Small intestine (tissue), 7 donors: ENCODE results near the gene HLTF. TPM values are rescaled to one million over a fixed set of nuclear protein-coding genes. Genes with fewer than 3 reads are reported as not detected.

Experiments
- DNase-seq, 2 donors: peaks; one replicate each; pipeline versions ENCODE4 v3.0.0 to v3.0.0-alpha.2; 2013
- FAIRE-seq: peaks from 2 replicates; lab custom pipeline; 2012; peaks lifted over from hg19 to GRCh38; lab: Jason Lieb, UNC
- H3K27ac ChIP-seq, 3 donors: one replicate each; pipeline ENCODE4 v1.5.1; 2013; ENCODE audit warnings: low read length in 2 of 3, mild to moderate bottlenecking in 2 of 3, control low read depth in 1 of 3, inconsistent platforms in 1 of 3, low read depth in 1 of 3, moderate library complexity in 1 of 3
- H3K27me3 ChIP-seq, 3 donors: one replicate each; pipeline ENCODE4 v1.6.1; 2013; ENCODE audit warnings: low read length in 3 of 3, inconsistent platforms in 1 of 3; ENCODE audit not compliant: control insufficient read depth in 3 of 3, insufficient read depth in 3 of 3
- H3K36me3 ChIP-seq, 3 donors: one replicate each; pipeline ENCODE4 v1.6.1; 2013; ENCODE audit warnings: low read length in 3 of 3, inconsistent platforms in 1 of 3, low read depth in 1 of 3, mild to moderate bottlenecking in 1 of 3, moderate library complexity in 1 of 3; ENCODE audit not compliant: control insufficient read depth in 3 of 3, insufficient read depth in 2 of 3
- H3K4me1 ChIP-seq, 3 donors: one replicate each; pipeline ENCODE4 v1.6.1; 2013; ENCODE audit warnings: low read length in 2 of 3, inconsistent platforms in 1 of 3, low read depth in 1 of 3, mild to moderate bottlenecking in 1 of 3, moderate library complexity in 1 of 3; ENCODE audit not compliant: control insufficient read depth in 3 of 3, insufficient read depth in 2 of 3
- H3K4me3 ChIP-seq, 3 donors: one replicate each; pipeline ENCODE4 v1.5.1; 2013; ENCODE audit warnings: low read length in 3 of 3, control low read depth in 1 of 3, inconsistent platforms in 1 of 3, low read depth in 1 of 3, mild to moderate bottlenecking in 1 of 3, moderate library complexity in 1 of 3
- H3K9me3 ChIP-seq, 2 donors: one replicate each; pipeline ENCODE4 v1.6.1; 2013; ENCODE audit warnings: low read depth in 1 of 2, low read length in 1 of 2; ENCODE audit not compliant: control insufficient read depth in 2 of 2, insufficient read depth in 1 of 2
- WGBS, 3 donors: extraction: QIAGEN DNeasy Blood & Tissue Kit; methylation state at CpG; one replicate each; pipeline ENCODE4 v1.1.7; 2013; 5-methylcytosine and 5-hydroxymethylcytosine counted together
- polyA plus RNA-seq, 4 donors: library from polyadenylated mRNA; stranded (reverse) in 3 of 4; unstranded in 1 of 4; fragments of 200-250 nt in 3 of 4; fragments of 120-200 nt in 1 of 4; gene quantifications; one replicate each; pipeline versions ENCODE4 v1.2.1 to v1.2.3, GENCODE V29; 2013
- donor health status: healthy with polysubstance abuse.
- donor health status: control.
- donor health status: control.
- donor health status: Bipolar disorder and iron deficiency.
- donor health status: healthy.

Gene HLTF
- polyA plus RNA-seq, 4 donors: 1.1 to 19.1 (median 4.3) TPM

DNA sequence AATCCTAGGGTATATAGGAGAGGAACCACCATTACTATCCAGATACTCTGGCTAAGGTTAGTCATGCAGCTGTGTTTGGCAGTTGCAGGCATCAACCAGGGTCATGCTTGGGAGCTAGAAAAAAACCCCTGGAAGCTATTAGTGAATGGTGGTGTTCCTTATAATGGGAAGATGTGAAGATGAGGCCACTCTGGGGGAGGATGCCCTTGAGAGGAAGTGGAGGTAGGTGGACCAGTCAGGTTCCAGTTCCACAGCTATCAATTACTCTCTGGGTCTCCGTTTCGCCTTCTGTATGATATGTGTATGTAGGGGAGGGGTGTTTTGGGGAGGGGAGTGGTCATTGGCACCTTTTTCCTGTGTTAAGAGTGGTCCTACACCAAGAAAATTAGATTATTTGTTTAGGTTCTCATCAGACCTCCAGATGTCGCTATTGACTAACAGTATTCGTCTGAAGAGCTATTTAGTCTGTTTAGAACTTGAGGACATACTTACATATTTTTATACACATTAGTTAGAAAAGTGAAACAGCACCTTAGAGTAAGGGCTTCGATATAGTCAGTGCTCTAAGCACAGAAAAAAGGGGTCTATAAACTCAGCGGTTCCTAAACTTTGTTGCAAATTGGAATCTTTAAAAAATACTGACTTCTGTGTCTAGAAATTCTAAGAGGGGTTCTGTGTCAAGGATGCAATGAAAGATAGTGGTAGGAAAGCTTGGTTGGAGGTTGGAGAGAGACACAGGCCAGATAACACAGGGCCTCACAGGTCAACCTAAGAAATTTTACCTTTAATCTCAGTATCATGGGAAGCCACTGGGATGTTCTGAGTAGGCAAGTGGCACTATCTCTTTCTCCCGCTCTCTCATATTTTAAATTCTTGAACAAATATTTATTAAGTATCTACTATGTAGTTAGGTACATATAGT, 34.0 kb upstream of the HLTF start:
- 17 to 20% (median 19%) methylated on average over 7 of the region's 7 CpGs for WGBS, 3 donors
- Histone ChIP-seq H3K27me3 (no peaks in the 10 kb centered on the region), H3K9me3 (no peaks in the 10 kb centered on the region), H3K4me3 (no peak overlapping the region), H3K27ac (no peak overlapping the region), H3K4me1 (peaks cover 0 to 10% (median 0%) of the 10 kb centered on the region in 3 donors), H3K36me3 (no peaks in the 10 kb centered on the region)
- no peak for FAIRE-seq
- peak; percentile 61 to 69 for DNase-seq

DNA sequence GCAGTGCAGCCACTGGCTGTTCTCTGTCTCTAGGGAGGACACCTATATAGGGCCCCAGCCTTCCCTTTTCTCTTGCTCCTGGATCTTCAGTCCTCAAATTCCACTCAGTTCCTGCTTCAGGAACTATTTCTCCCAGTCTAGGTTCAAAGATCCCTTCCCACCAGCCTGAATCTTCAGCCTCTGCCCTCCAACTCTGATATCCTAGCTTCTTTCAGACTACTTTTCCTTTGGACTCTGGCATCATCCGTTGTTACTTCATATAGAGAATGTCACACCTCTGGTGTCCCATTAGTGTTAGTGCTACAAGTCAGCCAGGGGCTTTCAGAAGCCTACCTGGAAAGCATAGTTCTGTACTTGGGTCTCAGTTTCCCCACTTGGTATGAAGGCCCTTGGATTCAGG, 33.1 kb upstream of the HLTF start:
- peak overlapping the region in 1 of 3 donors; percentile 34 for H3K27ac ChIP-seq
- no peak overlapping the region for H3K4me3 ChIP-seq
- H3K36me3 ChIP-seq: no peaks in the 10 kb centered on the region
- H3K9me3 ChIP-seq: no peaks in the 10 kb centered on the region
- peak in 1 of 2 donors; percentile 57 for DNase-seq
- no peaks in the 10 kb centered on the region for H3K27me3 ChIP-seq
- no peak for FAIRE-seq
- 63 to 83% (median 77%) methylated on average over 1 of the region's 1 CpG for WGBS, 3 donors
- peaks cover 0 to 10% (median 0%) of the 10 kb centered on the region in 3 donors for H3K4me1 ChIP-seq

DNA sequence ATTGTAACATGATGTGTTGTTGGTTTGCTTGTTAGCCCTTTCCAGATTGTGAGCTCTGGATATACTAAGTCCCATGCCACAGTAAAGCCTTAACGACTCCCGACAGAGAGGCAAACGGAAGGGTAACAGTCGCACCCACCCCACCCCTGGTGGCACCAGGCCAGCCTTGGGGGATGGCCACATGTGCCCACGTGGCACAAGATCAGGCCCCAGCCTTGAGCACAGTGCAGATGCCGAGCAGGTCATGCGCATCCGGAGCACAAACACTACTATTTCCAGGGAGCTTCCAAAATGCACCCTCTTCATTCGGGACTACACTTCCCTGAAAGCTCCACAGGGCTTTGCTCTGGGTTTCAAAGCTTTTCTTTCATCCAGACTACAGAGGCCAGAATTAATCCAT, 32.4 kb upstream of the HLTF start:
- no peaks in the 10 kb centered on the region for H3K9me3 ChIP-seq
- H3K4me3 ChIP-seq: no peak overlapping the region
- DNase-seq (no peak), FAIRE-seq (no peak)
- no peaks in the 10 kb centered on the region for H3K27me3 ChIP-seq
- 79 to 90% (median 80%) methylated on average over 9 of the region's 9 CpGs for WGBS, 3 donors
- peaks cover 0 to 10% (median 0%) of the 10 kb centered on the region in 3 donors for H3K4me1 ChIP-seq
- H3K27ac ChIP-seq: no peak overlapping the region
- no peaks in the 10 kb centered on the region for H3K36me3 ChIP-seq

GRCh38 chr3:149115114-149115513, 28.8 kb upstream of the HLTF start:
- WGBS, 3 donors: 78 to 88% (median 85%) methylated on average over 5 of the region's 5 CpGs
- DNase-seq (no peak), FAIRE-seq (no peak)
- Histone ChIP-seq H3K27me3 (no peaks in the 10 kb centered on the region), H3K36me3 (no peaks in the 10 kb centered on the region), H3K27ac (no peak overlapping the region), H3K4me3 (no peak overlapping the region), H3K9me3 (no peaks in the 10 kb centered on the region), H3K4me1 (peaks cover 0 to 10% (median 0%) of the 10 kb centered on the region in 3 donors)

DNA sequence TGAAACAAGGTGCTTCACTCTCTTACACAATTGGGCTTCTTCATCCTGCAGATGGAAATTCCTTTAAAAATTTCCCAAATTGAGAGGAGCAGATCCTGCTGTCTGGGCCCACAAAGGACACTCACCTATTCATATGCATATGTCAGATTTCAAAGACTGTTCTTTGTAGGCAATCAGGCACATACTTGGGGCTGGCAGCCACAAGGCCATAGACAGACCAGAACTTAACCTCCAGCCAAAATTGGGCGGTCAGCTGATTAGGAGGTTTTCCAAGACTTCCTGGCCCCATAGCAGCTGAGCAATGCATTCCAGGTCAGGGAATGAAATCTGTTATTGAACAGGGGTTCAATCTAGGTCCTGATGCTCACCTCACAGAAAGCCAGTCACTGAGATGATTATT, 28.1 kb upstream of the HLTF start:
- no peak for FAIRE-seq
- no peak for DNase-seq
- H3K27me3 ChIP-seq: no peaks in the 10 kb centered on the region
- WGBS, 3 donors: 80 to 100% (median 87%) methylated on average over 1 of the region's 1 CpG
- no peak overlapping the region for H3K4me3 ChIP-seq
- no peak overlapping the region for H3K27ac ChIP-seq
- peaks cover 0 to 5% (median 0%) of the 10 kb centered on the region in 3 donors for H3K4me1 ChIP-seq
- H3K36me3 ChIP-seq: no peaks in the 10 kb centered on the region
- no peaks in the 10 kb centered on the region for H3K9me3 ChIP-seq

DNA sequence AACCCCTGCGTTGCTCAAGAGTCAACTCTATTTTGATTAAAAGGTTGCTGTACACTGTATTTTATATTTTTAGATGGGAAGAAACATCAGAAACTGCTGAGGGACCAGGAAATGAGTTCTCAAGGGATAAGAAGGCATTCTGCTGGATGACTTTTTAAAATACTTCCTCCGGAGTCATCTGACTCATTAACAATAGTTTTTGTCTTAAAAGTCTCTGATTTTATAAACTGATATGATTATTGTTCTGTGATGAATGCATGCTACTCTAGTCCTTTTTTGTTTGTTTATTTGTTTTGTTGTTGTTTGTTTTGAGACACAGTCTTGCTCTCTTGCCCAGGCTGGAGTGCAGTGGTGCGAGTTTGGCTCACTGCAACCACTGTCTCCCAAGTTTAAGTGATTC, 18.2 kb upstream of the HLTF start:
- Histone ChIP-seq H3K4me1 (no peaks in the 10 kb centered on the region), H3K9me3 (no peaks in the 10 kb centered on the region), H3K36me3 (no peaks in the 10 kb centered on the region), H3K4me3 (no peak overlapping the region), H3K27ac (no peak overlapping the region), H3K27me3 (no peaks in the 10 kb centered on the region)
- FAIRE-seq (no peak), DNase-seq (no peak)
- WGBS, 3 donors: 81 to 94% (median 90%) methylated on average over 3 of the region's 3 CpGs

DNA sequence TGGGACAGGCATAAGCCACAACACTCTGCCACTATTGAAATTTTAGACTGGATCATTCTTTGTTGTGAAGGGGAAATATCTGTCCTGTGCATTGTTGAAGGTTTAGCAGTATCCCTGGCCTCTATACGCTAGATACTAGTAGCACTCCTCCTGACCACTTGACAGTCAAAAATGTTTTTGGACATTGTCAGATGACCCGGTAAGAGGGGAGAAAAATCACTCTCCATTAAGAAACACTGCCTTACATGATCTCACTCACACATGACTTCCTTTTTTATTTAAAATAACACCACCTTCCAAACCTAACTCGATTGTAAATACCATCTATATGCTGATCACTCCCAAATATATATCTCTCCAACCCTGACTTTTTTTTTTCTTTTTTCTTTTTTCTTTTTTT, 15.3 kb upstream of the HLTF start:
- DNase-seq (no peak), FAIRE-seq (no peak)
- H3K4me1 ChIP-seq: no peaks in the 10 kb centered on the region
- H3K27ac ChIP-seq: no peak overlapping the region
- H3K4me3 ChIP-seq: no peak overlapping the region
- H3K36me3 ChIP-seq: no peaks in the 10 kb centered on the region
- H3K27me3 ChIP-seq: no peaks in the 10 kb centered on the region
- WGBS, 3 donors: 80 to 90% (median 83%) methylated on average over 3 of the region's 3 CpGs
- no peaks in the 10 kb centered on the region for H3K9me3 ChIP-seq

GRCh38 chr3:149101154-149101553, 14.8 kb upstream of the HLTF start:
- no peak for FAIRE-seq
- WGBS, 3 donors: 83 to 88% (median 85%) methylated on average over 4 of the region's 4 CpGs

More at GRCh38 chr3:149101154-149101553, 14.8 kb upstream of the HLTF start:
- Histone ChIP-seq H3K9me3 (no peaks in the 10 kb centered on the region), H3K36me3 (no peaks in the 10 kb centered on the region), H3K4me3 (no peak overlapping the region), H3K27me3 (no peaks in the 10 kb centered on the region), H3K4me1 (no peaks in the 10 kb centered on the region), H3K27ac (no peak overlapping the region)
- no peak for DNase-seq
